ENCODE results near the gene CRAT.

CRAT gene

DNA sequence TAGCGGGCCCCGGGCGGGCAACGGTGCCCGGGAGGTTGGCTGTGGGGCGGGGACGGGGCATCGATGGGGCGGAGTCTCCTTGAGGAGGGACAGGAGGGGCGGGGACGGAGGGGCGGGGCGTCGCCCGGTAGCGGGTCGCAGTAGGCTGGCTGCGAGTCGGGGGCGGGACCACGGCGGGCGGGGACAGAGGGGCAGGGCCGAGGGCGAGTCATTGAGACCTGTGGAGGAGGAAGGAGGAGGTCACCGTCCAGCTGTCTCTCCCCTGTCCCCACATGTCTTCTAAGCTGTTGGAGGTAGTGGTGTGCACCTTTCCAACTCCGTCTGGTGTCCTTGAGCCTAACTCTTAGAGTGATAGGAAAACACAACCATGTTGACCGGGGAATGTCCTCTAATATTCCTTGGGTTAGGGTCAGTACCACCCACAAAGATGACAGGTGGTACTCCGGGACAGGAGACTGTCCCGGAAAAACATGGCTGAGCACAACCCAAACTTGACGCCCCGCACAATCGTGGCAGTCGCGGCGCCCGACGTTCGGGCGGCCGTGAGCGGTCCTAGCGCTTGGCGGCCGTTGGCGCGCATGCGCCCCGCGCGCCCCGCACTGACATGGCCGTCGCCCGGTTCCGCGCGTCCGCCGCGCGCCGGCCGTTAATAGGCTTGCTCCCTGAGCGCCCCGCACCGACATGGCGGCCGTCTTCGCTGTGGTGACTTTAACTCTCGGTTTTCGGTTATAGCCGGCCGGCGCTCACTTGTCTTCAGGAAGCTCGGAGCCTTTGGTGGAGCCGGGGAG, at the start of gene CRAT, which contains the start of gene PTPA:
TSS of gene CRAT (minus strand) at position 54 of the 788 bp plus-strand sequence. CDS start 284 bp downstream, outside the sequence.
TSS of gene PTPA (plus strand) at position 676 of the 788 bp plus-strand sequence. CDS start 186 bp downstream, outside the sequence.
- DNase-seq (ENCODE audit: low spot score) = peak; percentile 96

GRCh38 chr9:129156163-129156562, 45.6 kb upstream of the CRAT start:
- no peak for DNase-seq (ENCODE audit: low spot score)

DNA sequence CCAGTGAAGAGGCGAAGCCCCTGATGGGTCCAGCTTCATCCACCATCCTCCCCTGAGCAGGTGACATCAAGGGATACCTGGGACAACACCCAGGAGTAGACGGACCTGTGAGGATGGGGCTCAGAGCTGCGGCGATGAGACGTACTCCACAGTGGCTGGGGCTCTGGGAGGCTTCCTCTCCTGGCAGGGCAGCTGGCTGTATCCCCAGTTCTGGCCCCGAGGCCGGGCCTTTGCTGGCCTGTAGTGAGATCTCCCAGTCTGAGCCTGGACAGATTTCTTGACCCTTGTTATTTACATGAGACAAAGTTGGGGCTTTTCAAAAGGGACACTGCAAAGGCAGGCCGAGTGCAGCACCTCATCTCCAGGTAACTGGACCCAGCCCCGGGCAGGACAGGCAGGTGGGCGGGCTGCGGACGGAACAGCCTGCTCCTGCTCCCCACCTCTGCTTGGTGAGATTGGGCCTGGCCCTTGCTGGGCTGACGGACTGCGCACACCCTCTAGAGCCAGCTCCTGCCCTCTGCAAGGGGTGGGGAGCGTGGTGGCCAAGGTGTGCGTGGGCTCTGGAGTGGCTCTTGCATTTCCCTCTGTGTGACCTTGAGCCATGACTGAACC, 44.4 kb upstream of the CRAT start:
- DNase-seq (ENCODE audit: low spot score) = no peak

GRCh38 chr9:129151469-129151868, 40.9 kb upstream of the CRAT start:
- DNase-seq (ENCODE audit: low spot score) = no peak

DNA sequence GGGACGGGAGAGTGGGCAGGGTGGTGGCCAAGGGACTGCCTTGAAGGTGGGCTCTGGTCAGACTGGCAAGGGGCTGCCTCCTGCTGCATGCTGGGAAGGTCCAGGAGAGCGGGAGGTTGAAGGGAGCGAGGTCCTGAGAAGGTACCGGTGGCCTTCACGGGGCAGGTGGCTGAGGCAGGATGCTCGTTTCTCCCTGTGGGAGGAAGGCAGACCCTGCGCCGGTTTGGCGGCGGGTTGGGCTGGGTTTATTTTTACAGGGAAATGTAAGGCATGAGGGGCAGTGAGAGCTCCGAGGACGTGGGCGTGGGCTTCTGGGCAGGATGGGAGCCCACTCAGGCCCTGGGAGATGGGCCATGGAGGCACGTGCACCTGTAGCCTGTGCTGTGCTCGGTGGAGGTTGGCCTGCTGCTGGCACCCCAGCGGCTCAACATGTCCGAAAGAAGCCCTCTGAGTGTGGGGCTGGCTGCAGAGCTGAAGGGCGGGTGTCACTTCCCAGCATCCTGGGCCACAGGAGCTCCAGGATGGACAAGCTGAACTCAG, 40.1 kb upstream of the CRAT start:
- DNase-seq (ENCODE audit: low spot score) = no peak

DNA sequence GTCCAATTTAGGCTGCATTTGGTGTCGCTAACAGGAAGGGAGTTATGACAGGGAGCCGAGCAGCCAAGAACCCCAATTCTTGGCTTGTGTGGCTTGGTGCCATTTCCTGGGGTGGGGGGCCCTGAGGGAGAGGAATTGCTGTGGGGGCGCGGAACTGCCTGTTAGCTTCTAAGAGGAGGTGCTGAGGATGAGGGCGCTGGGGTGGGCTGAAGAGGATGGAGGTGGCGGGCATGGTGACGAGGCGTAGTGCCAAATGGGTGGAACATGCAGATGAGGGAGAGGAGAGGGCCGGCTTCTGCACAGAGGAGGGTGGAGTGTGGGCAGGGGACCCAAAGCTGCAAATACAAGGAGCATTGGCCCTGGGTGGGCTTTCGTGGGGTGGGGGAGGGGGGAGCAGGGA, 39.5 kb upstream of the CRAT start:
- no peak for DNase-seq (ENCODE audit: low spot score)

DNA sequence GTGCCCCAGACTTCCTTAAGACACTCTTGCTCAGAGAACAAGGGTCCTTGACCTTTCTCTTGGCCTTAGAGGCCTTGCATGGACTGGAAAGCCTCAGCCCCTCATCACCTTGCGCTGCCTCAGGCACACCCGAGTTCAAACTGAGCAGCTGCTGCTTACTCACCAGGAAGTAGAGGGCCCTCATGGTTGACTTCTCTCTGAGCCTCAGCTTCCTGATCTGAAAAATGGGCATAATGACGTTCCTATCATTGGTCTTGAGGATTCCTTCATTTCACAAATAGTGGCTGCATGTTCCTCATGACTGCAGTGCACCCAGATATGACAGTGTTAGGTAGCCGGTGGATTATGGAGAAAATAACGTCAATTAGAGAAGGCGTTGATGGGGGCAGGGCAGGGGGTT, 38.8 kb upstream of the CRAT start:
- DNase-seq (ENCODE audit: low spot score) = no peak

- DNase-seq (ENCODE audit: low spot score) = no peak
These were observed 38.0 kb upstream of the CRAT start for GRCh38 chr9:129148463-129149204.

- no peak for DNase-seq (ENCODE audit: low spot score)
These were observed 35.9 kb upstream of the CRAT start for GRCh38 chr9:129146441-129146941.

DNA sequence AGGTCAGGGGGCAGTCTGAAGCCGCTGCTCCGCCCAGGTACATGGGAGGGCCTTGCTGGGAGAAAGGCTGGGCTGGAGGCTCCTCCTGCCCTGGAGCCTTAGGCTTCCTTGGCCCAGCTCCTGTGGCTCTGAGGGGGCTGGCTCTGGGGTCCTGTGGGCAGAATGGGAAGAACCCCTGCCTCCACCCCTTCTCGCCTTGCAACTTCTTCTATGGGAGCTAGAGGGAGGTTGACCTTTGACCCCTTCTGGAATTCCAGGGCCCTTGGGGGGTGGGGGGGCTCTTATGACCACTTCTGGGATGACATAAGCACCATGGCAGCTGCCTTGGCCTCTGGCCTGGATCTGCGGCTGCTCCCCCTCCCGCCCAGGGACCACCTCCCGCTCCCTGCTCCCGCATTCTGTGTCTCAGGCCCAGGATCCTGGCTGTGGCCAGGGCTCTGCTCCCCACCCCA, 35.3 kb upstream of the CRAT start:
- no peak for DNase-seq (ENCODE audit: low spot score)

DNA sequence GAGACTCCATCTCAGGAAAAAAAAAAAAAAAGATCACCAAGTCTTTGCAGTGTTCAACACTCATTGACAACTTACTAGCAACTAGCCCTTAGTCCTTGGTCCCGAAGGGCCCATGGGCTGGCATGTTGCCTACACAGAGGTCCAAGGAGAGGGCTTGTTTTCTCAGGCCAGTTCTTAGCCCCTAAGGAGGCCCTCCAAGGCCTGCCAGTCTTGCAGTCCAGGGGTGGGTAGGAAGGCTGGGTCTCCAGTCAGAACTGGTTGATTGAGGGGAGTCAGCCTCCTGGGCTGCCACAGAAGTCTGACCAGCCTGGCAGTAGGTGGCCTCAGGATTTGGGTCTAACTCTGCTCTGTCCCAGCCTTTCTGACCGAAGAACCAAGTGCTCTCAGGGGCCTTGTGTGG, 34.7 kb upstream of the CRAT start:
- no peak for DNase-seq (ENCODE audit: low spot score)

- DNase-seq (ENCODE audit: low spot score) = peak; percentile 81
These were observed 32.7 kb upstream of the CRAT start for GRCh38 chr9:129143031-129143927.

GRCh38 chr9:129142138-129142935, 31.7 kb upstream of the CRAT start:
- no peak for DNase-seq (ENCODE audit: low spot score)

- DNase-seq (ENCODE audit: low spot score) = no peak
These were observed 30.8 kb upstream of the CRAT start for GRCh38 chr9:129141066-129142041.

GRCh38 chr9:129140397-129141065, 29.9 kb upstream of the CRAT start:
- DNase-seq (ENCODE audit: low spot score) = no peak

- DNase-seq (ENCODE audit: low spot score) = no peak
These were observed 29.4 kb upstream of the CRAT start for GRCh38 chr9:129139993-129140396.

DNA sequence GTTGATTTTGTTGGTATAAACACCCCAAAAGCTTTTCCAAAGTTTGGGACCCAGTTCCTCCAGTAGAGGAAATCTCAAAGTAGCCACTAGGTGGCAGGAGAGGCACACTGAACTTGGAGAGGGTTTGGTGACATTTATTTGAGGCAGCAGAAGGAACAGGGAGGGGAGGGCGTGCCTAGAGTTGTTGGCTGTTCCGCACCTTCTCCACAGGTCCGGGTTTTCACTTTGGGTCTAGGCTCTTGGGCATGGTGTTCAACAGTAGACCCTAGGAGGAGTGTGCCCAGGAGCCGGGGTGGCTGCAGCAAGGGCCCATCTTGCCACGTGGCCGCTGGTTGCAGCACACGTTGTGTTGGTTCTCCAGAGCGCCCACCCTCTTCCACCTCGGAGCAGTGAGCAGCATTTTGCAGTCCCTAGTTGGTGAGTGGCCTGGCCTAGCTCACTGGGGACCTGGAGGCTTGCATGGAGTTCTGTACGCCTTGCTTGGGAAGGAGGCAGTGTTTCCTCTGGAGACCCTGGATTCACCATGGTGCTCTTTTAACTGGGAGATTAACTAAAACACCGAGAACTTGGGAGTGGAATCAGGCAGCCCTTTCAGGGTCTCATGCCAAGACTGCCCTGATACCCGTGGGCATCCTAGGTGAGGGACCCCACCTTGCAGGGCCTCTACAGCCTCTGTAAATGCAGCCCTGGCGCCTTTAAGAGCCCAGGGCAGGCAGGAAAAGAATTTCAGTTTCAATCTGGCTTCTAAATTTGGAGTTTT, 28.8 kb upstream of the CRAT start:
- peak; percentile 85 for DNase-seq (ENCODE audit: low spot score)

Data from hematopoietic multipotent progenitor cell treated with erythropoietin and hydrocortisone succinate and interleukin-3 and kit ligand, for 15 days (in vitro differentiated cells).